GM12872 (cell line): ENCODE measurements around the gene CPPED1.

Source experiments
- CTCF ChIP-seq: IDR thresholded peaks from 3 replicates; pipeline ENCODE4 v1.5.1; 2011; ENCODE audit warnings: low read depth, mild to moderate bottlenecking, low read length, moderate library complexity; ENCODE audit not compliant: insufficient read depth

CPPED1 gene

GRCh38 chr16:12752159-12752558 is 51.5 kb downstream of the CPPED1 start:
- no peak for TF ChIP-seq CTCF

- no peak for TF ChIP-seq CTCF
Observed at GRCh38 chr16:12750554-12750918, 53.2 kb downstream of the CPPED1 start.

- no peak for TF ChIP-seq CTCF
Observed at GRCh38 chr16:12749076-12749475, 54.6 kb downstream of the CPPED1 start.

GRCh38 chr16:12747827-12748226 is 55.9 kb downstream of the CPPED1 start:
- no peak for TF ChIP-seq CTCF

- no peak for TF ChIP-seq CTCF
Observed at GRCh38 chr16:12747261-12747660, 56.4 kb downstream of the CPPED1 start.

- TF ChIP-seq CTCF, result no peak
Observed at GRCh38 chr16:12744860-12745259, 58.8 kb downstream of the CPPED1 start.

- TF ChIP-seq CTCF, result no peak
Observed at GRCh38 chr16:12742741-12743140, 60.9 kb downstream of the CPPED1 start.

GRCh38 chr16:12740986-12741610 is 62.6 kb downstream of the CPPED1 start:
- TF ChIP-seq CTCF, result no peak
